GM12878 (cell line): ENCODE data around the gene NPSR1. TPM values are rescaled to one million over a fixed set of nuclear protein-coding genes. Genes with fewer than 3 reads are reported as not detected.
"Not testable (repeated sequence)": the region's sequence is repeated elsewhere in the genome, so short reads cannot be mapped to it uniquely, and the experiment has no call there.

ENCODE experiments used
- ATAC-seq: fragments of 200-7000 bp; cut with Tn5 transposase; 3 replicates; pipeline ENCODE4 v1.9.1; 2020; ENCODE audit warnings: mild to moderate bottlenecking, moderate library complexity
- BruUV-seq: library from RNA; stranded (reverse); fragments of 400-500 nt; replicated peaks from 2 replicates; lab custom pipeline; 2021; lab: Mats Ljungman, UMichigan
- CTCF ChIA-PET: fragments of 300-600 bp; sonication (Branson Sonifier 250); formaldehyde crosslinking; extraction: SDS; loops from one replicate; lab custom pipeline; 2021; ENCODE audit warnings: inconsistent platforms; lab: Yijun Ruan, JAX
- POLR2A ChIA-PET: fragments of 350-600 bp; formaldehyde crosslinking; extraction: SDS; loops from one replicate; lab custom pipeline; 2021; ENCODE audit warnings: inconsistent platforms; lab: Charles Lee
- RAD21 ChIA-PET: fragments of 300-600 bp; sonication (Branson Sonifier 250); formaldehyde crosslinking; loops from one replicate; lab custom pipeline; 2023; ENCODE audit warnings: antibody characterized with exemption; ENCODE audit not compliant: unreplicated experiment; lab: Charles Lee
- SMC1A ChIA-PET: fragments of 300-600 bp; sonication (Branson Sonifier 250); formaldehyde crosslinking; loops from one replicate; lab custom pipeline; 2023; ENCODE audit not compliant: unreplicated experiment, uncharacterized antibody; lab: Charles Lee
- DNase-seq: peaks from one replicate; pipeline ENCODE4 v3.0.0-alpha.2; 2011; ENCODE audit warnings: low read depth, low spot score
- FAIRE-seq: peaks from 3 replicates; lab custom pipeline; 2011; peaks lifted over from hg19 to GRCh38; lab: Jason Lieb, UNC
- H2AFZ ChIP-seq: 2 replicates; pipeline ENCODE4 v1.6.0; 2011; ENCODE audit warnings: low read depth, low read length, control low read depth; ENCODE audit not compliant: control insufficient read depth
- H3K27ac ChIP-seq: 2 replicates; pipeline ENCODE4 v1.5.1; 2011; ENCODE audit warnings: control low read depth; ENCODE audit not compliant: control insufficient read depth, insufficient read depth
- H3K27me3 ChIP-seq, 2 experiments: replicated peaks in 1 of 2; 2 replicates each; pipeline versions ENCODE4 v1.6.0 to v1.6.1; 2011; ENCODE audit warnings: low read length in 1 of 2; ENCODE audit not compliant: control insufficient read depth in 2 of 2, insufficient read depth in 2 of 2
- H3K36me3 ChIP-seq, 2 experiments: 2 replicates each; pipeline ENCODE4 v1.5.1; 2011; ENCODE audit warnings: low read length in 1 of 2; ENCODE audit not compliant: control insufficient read depth in 2 of 2, insufficient read depth in 2 of 2
- H3K4me1 ChIP-seq: 2 replicates; pipeline ENCODE4 v1.6.1; 2011; ENCODE audit warnings: mild to moderate bottlenecking, low read length, moderate library complexity, mixed read lengths; ENCODE audit not compliant: control insufficient read depth, insufficient read depth
- H3K4me2 ChIP-seq: 2 replicates; pipeline ENCODE4 v1.6.0; 2011; ENCODE audit warnings: control low read depth; ENCODE audit not compliant: control insufficient read depth, insufficient read depth
- H3K4me3 ChIP-seq: fragments of 200-600 bp; sonication (generic); 2 replicates; pipeline ENCODE4 v1.5.1; 2016
- H3K79me2 ChIP-seq: 2 replicates; pipeline ENCODE4 v1.6.0; 2011; ENCODE audit warnings: low read length; ENCODE audit not compliant: control insufficient read depth, insufficient read depth
- H3K9ac ChIP-seq: 2 replicates; pipeline ENCODE4 v1.8.0; 2011; ENCODE audit warnings: low read length, control low read depth, mixed read lengths; ENCODE audit not compliant: control insufficient read depth, insufficient read depth
- H3K9me3 ChIP-seq: replicated peaks from 3 replicates; pipeline ENCODE4 v1.5.1; 2011; ENCODE audit warnings: mild to moderate bottlenecking, low read length; ENCODE audit not compliant: control insufficient read depth, insufficient read depth
- H4K20me1 ChIP-seq: 2 replicates; pipeline ENCODE4 v1.6.0; 2011; ENCODE audit not compliant: control insufficient read depth, insufficient read depth
- CHD2 ChIP-seq: IDR thresholded peaks from 2 replicates; pipeline ENCODE4 v1.6.1; 2011; ENCODE audit warnings: low read depth, low read length, improper control_type of control experiment, borderline replicate concordance
- DPF2 ChIP-seq: fragments of 450-650 bp; IDR thresholded peaks from 2 replicates; pipeline ENCODE4 v1.6.1; 2017; ENCODE audit warnings: mild to moderate bottlenecking
- KLF5 ChIP-seq: fragments of 450-650 bp; IDR thresholded peaks from 2 replicates; pipeline ENCODE4 v1.6.1; 2014; ENCODE audit warnings: mild to moderate bottlenecking; ENCODE audit not compliant: partially characterized antibody
- NFYA ChIP-seq: IDR thresholded peaks from 2 replicates; pipeline ENCODE4 v1.6.1; 2011; ENCODE audit warnings: low read depth, mild to moderate bottlenecking, low read length, improper control_type of control experiment, borderline replicate concordance
- WGBS: methylation state at CpG from one replicate; pipeline ENCODE4 v1.1.6; 2016; ENCODE audit warnings: low lambda C conversion rate; ENCODE audit not compliant: insufficient replicate concordance, insufficient coverage; ENCODE audit errors: missing lambda C conversion rate; 5-methylcytosine and 5-hydroxymethylcytosine counted together
- in situ Hi-C: fragments of 300-500 bp; cut with MboI; formaldehyde crosslinking; loops from 9 replicates; pipeline ENCODE4 v1.14.3; 2018; ENCODE audit warnings: mixed read lengths
- intact Hi-C: fragments of 100-400 bp; cut with micrococcal nuclease; formaldehyde crosslinking; loops from one replicate; pipeline ENCODE4 v1.14.2; 2022; ENCODE audit not compliant: unreplicated experiment
- polyA plus RNA-seq, 11 experiments: library from polyadenylated mRNA; depleted of rRNA in 4 of 11; unstranded in 6 of 11; stranded (reverse) in 5 of 11; fragments of >200 nt; fragmentation: Nextera tagmentation in 4 of 11; fragmentation: Illumina TruSeq in 1 of 11; extraction: Ambion mirVana in 4 of 11; extraction: Trizol in 1 of 11; gene quantifications; 1 replicate in 1 of 11; 2 replicates in 10 of 11; pipeline versions ENCODE4 v1.2.1 to v1.2.3, GENCODE V29; 2011 to 2016; ENCODE audit warnings: inconsistent platforms in 2 of 11, missing spikeins in 2 of 11, low read depth in 1 of 11
- total RNA-seq, 4 experiments: library from RNA; depleted of rRNA in 3 of 4; stranded (reverse); fragments of >200 nt in 3 of 4; fragmentation: Illumina TruSeq in 1 of 4; extraction: Trizol in 1 of 4; gene quantifications; 2 replicates each; pipeline versions ENCODE4 v1.2.1 to v1.2.3, GENCODE V29; 2013 to 2021
- TF ChIP-seq, protein P1 (sequence below): IDR thresholded peaks from 2 replicates; pipeline ENCODE4 v1.6.1; 2012; ENCODE audit warnings: improper control_type of control experiment, low read depth, low read length; ENCODE audit not compliant: insufficient replicate concordance
- TF ChIP-seq, protein P2 (sequence below): fragments of 450-650 bp; IDR thresholded peaks from 2 replicates; pipeline ENCODE4 v1.6.1; 2014; ENCODE audit warnings: mild to moderate bottlenecking

Gene NPSR1
- total and polyA plus RNA-seq, 10 of the 15 experiments (the other 5 are each of a cell fraction or from before 2014, with no cell fraction given) = 0.20 TPM; not detected in 9

DNA sequence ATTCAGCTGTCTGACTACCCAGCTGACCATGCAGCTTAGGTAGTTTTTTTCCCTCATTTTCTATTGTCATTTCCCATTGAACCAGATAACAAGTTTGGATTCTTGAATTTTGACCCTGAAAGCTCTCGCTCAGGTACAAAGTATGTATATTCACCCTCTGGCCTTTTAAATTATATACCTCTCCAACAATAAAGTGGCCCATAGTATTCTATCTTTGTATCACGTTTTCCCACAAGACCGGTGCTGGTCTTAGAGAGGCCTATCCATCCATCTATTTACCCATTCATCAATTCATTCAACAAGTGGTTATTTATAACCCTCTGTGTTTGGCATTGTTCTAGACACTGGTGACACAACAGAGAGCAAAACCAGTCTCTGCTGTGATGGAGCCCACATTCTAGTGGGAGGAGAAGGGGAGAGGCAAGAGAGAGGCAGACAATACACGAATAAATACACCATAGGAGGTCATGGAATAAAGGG lies 35.2 kb upstream of the NPSR1 start (continued):
- TF ChIP-seq, protein P1, sequence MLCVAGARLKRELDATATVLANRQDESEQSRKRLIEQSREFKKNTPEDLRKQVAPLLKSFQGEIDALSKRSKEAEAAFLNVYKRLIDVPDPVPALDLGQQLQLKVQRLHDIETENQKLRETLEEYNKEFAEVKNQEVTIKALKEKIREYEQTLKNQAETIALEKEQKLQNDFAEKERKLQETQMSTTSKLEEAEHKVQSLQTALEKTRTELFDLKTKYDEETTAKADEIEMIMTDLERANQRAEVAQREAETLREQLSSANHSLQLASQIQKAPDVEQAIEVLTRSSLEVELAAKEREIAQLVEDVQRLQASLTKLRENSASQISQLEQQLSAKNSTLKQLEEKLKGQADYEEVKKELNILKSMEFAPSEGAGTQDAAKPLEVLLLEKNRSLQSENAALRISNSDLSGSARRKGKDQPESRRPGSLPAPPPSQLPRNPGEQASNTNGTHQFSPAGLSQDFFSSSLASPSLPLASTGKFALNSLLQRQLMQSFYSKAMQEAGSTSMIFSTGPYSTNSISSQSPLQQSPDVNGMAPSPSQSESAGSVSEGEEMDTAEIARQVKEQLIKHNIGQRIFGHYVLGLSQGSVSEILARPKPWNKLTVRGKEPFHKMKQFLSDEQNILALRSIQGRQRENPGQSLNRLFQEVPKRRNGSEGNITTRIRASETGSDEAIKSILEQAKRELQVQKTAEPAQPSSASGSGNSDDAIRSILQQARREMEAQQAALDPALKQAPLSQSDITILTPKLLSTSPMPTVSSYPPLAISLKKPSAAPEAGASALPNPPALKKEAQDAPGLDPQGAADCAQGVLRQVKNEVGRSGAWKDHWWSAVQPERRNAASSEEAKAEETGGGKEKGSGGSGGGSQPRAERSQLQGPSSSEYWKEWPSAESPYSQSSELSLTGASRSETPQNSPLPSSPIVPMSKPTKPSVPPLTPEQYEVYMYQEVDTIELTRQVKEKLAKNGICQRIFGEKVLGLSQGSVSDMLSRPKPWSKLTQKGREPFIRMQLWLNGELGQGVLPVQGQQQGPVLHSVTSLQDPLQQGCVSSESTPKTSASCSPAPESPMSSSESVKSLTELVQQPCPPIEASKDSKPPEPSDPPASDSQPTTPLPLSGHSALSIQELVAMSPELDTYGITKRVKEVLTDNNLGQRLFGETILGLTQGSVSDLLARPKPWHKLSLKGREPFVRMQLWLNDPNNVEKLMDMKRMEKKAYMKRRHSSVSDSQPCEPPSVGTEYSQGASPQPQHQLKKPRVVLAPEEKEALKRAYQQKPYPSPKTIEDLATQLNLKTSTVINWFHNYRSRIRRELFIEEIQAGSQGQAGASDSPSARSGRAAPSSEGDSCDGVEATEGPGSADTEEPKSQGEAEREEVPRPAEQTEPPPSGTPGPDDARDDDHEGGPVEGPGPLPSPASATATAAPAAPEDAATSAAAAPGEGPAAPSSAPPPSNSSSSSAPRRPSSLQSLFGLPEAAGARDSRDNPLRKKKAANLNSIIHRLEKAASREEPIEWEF = no peak
- TF ChIP-seq KLF5 = no peak
- no peak for TF ChIP-seq CHD2
- no peak for TF ChIP-seq NFYA
- TF ChIP-seq DPF2 = no peak
- TF ChIP-seq, protein P2, sequence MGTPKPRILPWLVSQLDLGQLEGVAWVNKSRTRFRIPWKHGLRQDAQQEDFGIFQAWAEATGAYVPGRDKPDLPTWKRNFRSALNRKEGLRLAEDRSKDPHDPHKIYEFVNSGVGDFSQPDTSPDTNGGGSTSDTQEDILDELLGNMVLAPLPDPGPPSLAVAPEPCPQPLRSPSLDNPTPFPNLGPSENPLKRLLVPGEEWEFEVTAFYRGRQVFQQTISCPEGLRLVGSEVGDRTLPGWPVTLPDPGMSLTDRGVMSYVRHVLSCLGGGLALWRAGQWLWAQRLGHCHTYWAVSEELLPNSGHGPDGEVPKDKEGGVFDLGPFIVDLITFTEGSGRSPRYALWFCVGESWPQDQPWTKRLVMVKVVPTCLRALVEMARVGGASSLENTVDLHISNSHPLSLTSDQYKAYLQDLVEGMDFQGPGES = no peak

- FAIRE-seq = not testable (repeated sequence)
- 8% methylated on average over 4 of the region's 4 CpGs for WGBS
- CTCF ChIA-PET = interaction anchor here (0.7 to 0.8 kb wide), 2 partner anchors 9 to 406 kb away, joined by 3 read pairs; no protein-coding TSS in a partner anchor
These were observed 29.4 kb upstream of the NPSR1 start for GRCh38 chr7:34628618-34629017.

More at GRCh38 chr7:34628618-34629017, 29.4 kb upstream of the NPSR1 start:
- H3K4me1 ChIP-seq, BruUV-seq, in situ Hi-C loops, H3K27me3 ChIP-seq, SMC1A ChIA-PET, DNase-seq, RAD21 ChIA-PET, H3K9ac ChIP-seq, H3K9me3 ChIP-seq, H3K4me3 ChIP-seq, H2AFZ ChIP-seq, intact Hi-C loops, ATAC-seq, H3K27ac ChIP-seq, POLR2A ChIA-PET, H3K36me3 ChIP-seq, H3K4me2 ChIP-seq, H4K20me1 ChIP-seq, H3K79me2 ChIP-seq: not testable (repeated sequence)
